Left colon (tissue), 2 donors: ENCODE data around the gene GALNT18. TPM values are rescaled to one million over a fixed set of nuclear protein-coding genes. Genes with fewer than 3 reads are reported as not detected.
"Not testable (repeated sequence)": the region's sequence is repeated elsewhere in the genome, so short reads cannot be mapped to it uniquely, and the experiment has no call there.

Experiments used
- ATAC-seq: fragments of 200-7000 bp; cut with Tn5 transposase; one replicate; pipeline ENCODE4 v1.9.1; 2020; ENCODE audit warnings: mild to moderate bottlenecking, moderate library complexity
- DNase-seq, 2 donors: peaks; one replicate each; pipeline ENCODE4 v3.0.0-alpha.2; 2020
- intact Hi-C, 2 donors: fragments of 100-400 bp; cut with DNase I in 1 of 2; cut with micrococcal nuclease in 1 of 2; formaldehyde crosslinking; loops; one replicate each; pipeline versions ENCODE4 v1.11.2 to v1.14.0; 2022; cut with DNase I, micrococcal nuclease
- total RNA-seq, 2 donors: library from RNA; stranded (reverse); fragmentation: NEBNext Ultra II Directional; extraction: Animal tissue kit (Norgen Biotek cat#: 25700); gene quantifications; one replicate each; pipeline ENCODE4 v1.2.1, GENCODE V29; 2021
- donor health status: DM: no; HTN: no; CAD: no.
- donor health status: DM: yes; HTN: yes; CAD: no.

The GALNT18 gene
- total RNA-seq, 2 donors from 2014 or later = 3.6 to 5.9 TPM

GRCh38 chr11:11363674-11364073 is 258.1 kb downstream of the GALNT18 start:
- DNase-seq (no peak), ATAC-seq (no peak)
- intact Hi-C loops = no loop called here

- intact Hi-C loops = no loop called here
- ATAC-seq (no peak), DNase-seq (no peak)
Measured at GRCh38 chr11:11359611-11360010, 262.2 kb downstream of the GALNT18 start.

GRCh38 chr11:11356842-11357241 is 265.0 kb downstream of the GALNT18 start:
- no peak for DNase-seq
- intact Hi-C loops = no loop called here
- ATAC-seq = peak; percentile 47

GRCh38 chr11:11352878-11353277 is 268.9 kb downstream of the GALNT18 start, which contains the start of gene CSNK2A3:
Gene CSNK2A3 (minus strand): TSS chr11:11353250. CDS start chr11:11353119, 131 bp downstream.
- ATAC-seq, DNase-seq, intact Hi-C loops: not testable (repeated sequence)

GRCh38 chr11:11351851-11352250 is 270.0 kb downstream of the GALNT18 start:
- intact Hi-C loops, DNase-seq, ATAC-seq: not testable (repeated sequence)

GRCh38 chr11:11351042-11351586 is 270.7 kb downstream of the GALNT18 start:
- intact Hi-C loops = no loop called here
- no peak for ATAC-seq
- DNase-seq = no peak

- DNase-seq = peak in 1 of 2 donors; percentile 7
- ATAC-seq = no peak
- intact Hi-C loops = no loop called here
Measured at GRCh38 chr11:11349870-11350337, 271.9 kb downstream of the GALNT18 start.

GRCh38 chr11:11349106-11349825 is 272.5 kb downstream of the GALNT18 start:
- no peak for ATAC-seq
- intact Hi-C loops = no loop called here
- no peak for DNase-seq

GRCh38 chr11:11348303-11348702 is 273.5 kb downstream of the GALNT18 start:
- intact Hi-C loops = no loop called here
- ATAC-seq (no peak), DNase-seq (no peak)

GRCh38 chr11:11347592-11347991 is 274.2 kb downstream of the GALNT18 start:
- DNase-seq (peak in 1 of 2 donors; percentile 6), ATAC-seq (no peak)
- intact Hi-C loops = no loop called here

- ATAC-seq = no peak
- intact Hi-C loops = no loop called here
Measured at GRCh38 chr11:11346303-11346702, 275.5 kb downstream of the GALNT18 start.

GRCh38 chr11:11345099-11345498 is 276.7 kb downstream of the GALNT18 start:
- no peak for ATAC-seq

More at GRCh38 chr11:11346303-11346702, 275.5 kb downstream of the GALNT18 start:
- no peak for DNase-seq

GRCh38 chr11:11344045-11344444 is 277.8 kb downstream of the GALNT18 start:
- intact Hi-C loops = no loop called here
- DNase-seq (no peak), ATAC-seq (no peak)

More at GRCh38 chr11:11345099-11345498, 276.7 kb downstream of the GALNT18 start:
- no peak for DNase-seq
- intact Hi-C loops = no loop called here

GRCh38 chr11:11338304-11338703 is 283.5 kb downstream of the GALNT18 start:
- intact Hi-C loops = no loop called here
- DNase-seq (no peak), ATAC-seq (no peak)

GRCh38 chr11:11336664-11337063 is 285.1 kb downstream of the GALNT18 start:
- intact Hi-C loops = no loop called here
- ATAC-seq = no peak
- DNase-seq = no peak

- no peak for DNase-seq
- ATAC-seq = no peak
- intact Hi-C loops = no loop called here
Measured at GRCh38 chr11:11335043-11335442, 286.8 kb downstream of the GALNT18 start.

- no peak for ATAC-seq
- DNase-seq = no peak
- intact Hi-C loops = no loop called here
Measured at GRCh38 chr11:11334607-11335006, 287.2 kb downstream of the GALNT18 start.

- intact Hi-C loops = no loop called here
- DNase-seq = no peak
- ATAC-seq = no peak
Measured at GRCh38 chr11:11332141-11332710, 289.6 kb downstream of the GALNT18 start.

- intact Hi-C loops = no loop called here
Measured at GRCh38 chr11:11329062-11329806, 292.6 kb downstream of the GALNT18 start.

More at GRCh38 chr11:11329062-11329806, 292.6 kb downstream of the GALNT18 start:
- no peak for DNase-seq
- ATAC-seq = no peak
